Mammary epithelial cell (primary cell): Measurements from ENCODE around the gene VWA2.

Experiments used
- EZH2 ChIP-seq: IDR thresholded peaks from 2 replicates; pipeline ENCODE4 v1.6.1; 2012; ENCODE audit warnings: low read length, inconsistent platforms, borderline replicate concordance
- TF ChIP-seq, protein P1 (sequence below), 2 donors: IDR thresholded peaks in 1 of 2; conservative IDR thresholded peaks in 1 of 2; 2 replicates each; pipeline ENCODE4 v1.5.1; 2011 to 2012; ENCODE audit warnings: inconsistent platforms in 2 of 2, low read length in 2 of 2, mild to moderate bottlenecking in 2 of 2, control low read depth in 1 of 2, low read depth in 1 of 2; ENCODE audit not compliant: insufficient read depth in 1 of 2; ENCODE audit errors: extremely low read depth in 1 of 2

- TF ChIP-seq, protein P1, sequence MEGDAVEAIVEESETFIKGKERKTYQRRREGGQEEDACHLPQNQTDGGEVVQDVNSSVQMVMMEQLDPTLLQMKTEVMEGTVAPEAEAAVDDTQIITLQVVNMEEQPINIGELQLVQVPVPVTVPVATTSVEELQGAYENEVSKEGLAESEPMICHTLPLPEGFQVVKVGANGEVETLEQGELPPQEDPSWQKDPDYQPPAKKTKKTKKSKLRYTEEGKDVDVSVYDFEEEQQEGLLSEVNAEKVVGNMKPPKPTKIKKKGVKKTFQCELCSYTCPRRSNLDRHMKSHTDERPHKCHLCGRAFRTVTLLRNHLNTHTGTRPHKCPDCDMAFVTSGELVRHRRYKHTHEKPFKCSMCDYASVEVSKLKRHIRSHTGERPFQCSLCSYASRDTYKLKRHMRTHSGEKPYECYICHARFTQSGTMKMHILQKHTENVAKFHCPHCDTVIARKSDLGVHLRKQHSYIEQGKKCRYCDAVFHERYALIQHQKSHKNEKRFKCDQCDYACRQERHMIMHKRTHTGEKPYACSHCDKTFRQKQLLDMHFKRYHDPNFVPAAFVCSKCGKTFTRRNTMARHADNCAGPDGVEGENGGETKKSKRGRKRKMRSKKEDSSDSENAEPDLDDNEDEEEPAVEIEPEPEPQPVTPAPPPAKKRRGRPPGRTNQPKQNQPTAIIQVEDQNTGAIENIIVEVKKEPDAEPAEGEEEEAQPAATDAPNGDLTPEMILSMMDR (conservative IDR thresholded peaks at IDR 0.05 in 1 of 2, IDR thresholded peaks at IDR 0.05 in 1 of 2; ENCODE audit: extremely low read depth in 1 of 2, insufficient read depth in 1 of 2, low read depth in 1 of 2, low read length in 2 of 2), result no peak
- no peak for TF ChIP-seq EZH2
Measured at GRCh38 chr10:114195079-114195478, 44.0 kb upstream of the VWA2 start.
